GM23248 (cell line): ENCODE measurements around the gene MINK1. TPM values are rescaled to one million over a fixed set of nuclear protein-coding genes. Genes with fewer than 3 reads are reported as not detected.
A peak's percentile ranks its signal among the peaks of the same experiment; 100 is the strongest.
"Not testable (repeated sequence)": the region's sequence is repeated elsewhere in the genome, so short reads cannot be mapped to it uniquely, and the experiment has no call there.

Experiments
- DNase-seq: peaks from one replicate; pipeline ENCODE4 v3.0.0-alpha.2; 2015
- H2AFZ ChIP-seq: fragments of 200-600 bp; sonication (generic); 2 replicates; pipeline ENCODE4 v1.6.1; 2016; ENCODE audit warnings: antibody characterized with exemption
- H3F3A ChIP-seq: fragments of 200-600 bp; sonication (generic); 2 replicates; pipeline ENCODE4 v1.6.1; 2016; ENCODE audit warnings: mild to moderate bottlenecking, antibody characterized with exemption, mixed run types; ENCODE audit not compliant: insufficient read depth
- H3K27ac ChIP-seq: fragments of 200-600 bp; sonication (generic); 2 replicates; pipeline ENCODE4 v1.5.1; 2016; ENCODE audit warnings: mild to moderate bottlenecking
- H3K27me3 ChIP-seq: fragments of 200-600 bp; sonication (generic); replicated peaks from 2 replicates; pipeline ENCODE4 v1.6.1; 2016; ENCODE audit warnings: mild to moderate bottlenecking; ENCODE audit not compliant: insufficient read depth
- H3K36me3 ChIP-seq: fragments of 200-600 bp; sonication (generic); 2 replicates; pipeline ENCODE4 v1.6.1; 2016; ENCODE audit warnings: low read depth, mild to moderate bottlenecking
- H3K4me1 ChIP-seq: fragments of 200-600 bp; sonication (generic); 2 replicates; pipeline ENCODE4 v1.6.1; 2016; ENCODE audit warnings: mild to moderate bottlenecking; ENCODE audit not compliant: insufficient read depth
- H3K4me2 ChIP-seq: fragments of 200-600 bp; sonication (generic); one replicate; pipeline ENCODE4 v1.6.1; 2016; ENCODE audit warnings: mild to moderate bottlenecking; ENCODE audit not compliant: unreplicated experiment
- H3K4me3 ChIP-seq: fragments of 200-600 bp; sonication (generic); 2 replicates; pipeline ENCODE4 v1.5.1; 2016; ENCODE audit warnings: mild to moderate bottlenecking
- H3K79me2 ChIP-seq: fragments of 200-600 bp; sonication (generic); 2 replicates; pipeline ENCODE4 v1.6.1; 2016; ENCODE audit warnings: mild to moderate bottlenecking; ENCODE audit not compliant: insufficient read depth
- H3K9ac ChIP-seq: fragments of 200-600 bp; sonication (generic); 2 replicates; pipeline ENCODE4 v1.6.1; 2016; ENCODE audit warnings: mild to moderate bottlenecking
- H3K9me2 ChIP-seq: fragments of 200-600 bp; sonication (generic); 2 replicates; pipeline ENCODE4 v1.6.1; 2016; ENCODE audit warnings: mixed run types, mild to moderate bottlenecking, moderate library complexity; ENCODE audit not compliant: insufficient read depth
- H3K9me3 ChIP-seq: fragments of 200-600 bp; sonication (generic); one replicate; pipeline ENCODE4 v1.6.1; 2017; ENCODE audit warnings: low read depth
- H4K20me1 ChIP-seq: fragments of 200-600 bp; sonication (generic); 2 replicates; pipeline ENCODE4 v1.6.0; 2016; ENCODE audit not compliant: insufficient read depth
- EZH2 ChIP-seq: fragments of 200-600 bp; sonication (generic); IDR thresholded peaks from 2 replicates; pipeline ENCODE4 v1.6.1; 2018; ENCODE audit warnings: antibody characterized with exemption, mild to moderate bottlenecking; ENCODE audit not compliant: insufficient read depth, poor library complexity, severe bottlenecking
- EZH2phosphoT487 ChIP-seq: fragments of 200-600 bp; sonication (generic); IDR thresholded peaks from 2 replicates; pipeline ENCODE4 v1.6.1; 2018; ENCODE audit warnings: antibody characterized with exemption, moderate library complexity, mild to moderate bottlenecking, low read depth; ENCODE audit not compliant: insufficient read depth
- WGBS, 2 experiments: methylation state at CpG; one replicate each; pipeline ENCODE4 v1.1.6; 2015 to 2017; ENCODE audit warnings: low lambda C conversion rate in 2 of 2, low coverage in 1 of 2; ENCODE audit errors: missing lambda C conversion rate in 2 of 2; 5-methylcytosine and 5-hydroxymethylcytosine counted together
- in situ Hi-C: fragments of 300-500 bp; cut with MboI; formaldehyde crosslinking; loops from 2 replicates; pipeline ENCODE4 v1.15.0; 2020
- polyA plus RNA-seq: library from polyadenylated mRNA; unstranded; fragments of >200 nt; fragmentation: Nextera tagmentation; extraction: Ambion mirVana; gene quantifications from 2 replicates; pipeline ENCODE4 v1.2.1, GENCODE V29; 2016
- total RNA-seq: library from RNA; depleted of rRNA; stranded (reverse); fragments of >200 nt; shearing (Covaris generic); gene quantifications from 2 replicates; pipeline ENCODE4 v1.2.3, GENCODE V29; 2014

MINK1 gene
- total and polyA plus RNA-seq, 2 experiments from 2014 or later: 21.0 to 34.5 TPM

DNA sequence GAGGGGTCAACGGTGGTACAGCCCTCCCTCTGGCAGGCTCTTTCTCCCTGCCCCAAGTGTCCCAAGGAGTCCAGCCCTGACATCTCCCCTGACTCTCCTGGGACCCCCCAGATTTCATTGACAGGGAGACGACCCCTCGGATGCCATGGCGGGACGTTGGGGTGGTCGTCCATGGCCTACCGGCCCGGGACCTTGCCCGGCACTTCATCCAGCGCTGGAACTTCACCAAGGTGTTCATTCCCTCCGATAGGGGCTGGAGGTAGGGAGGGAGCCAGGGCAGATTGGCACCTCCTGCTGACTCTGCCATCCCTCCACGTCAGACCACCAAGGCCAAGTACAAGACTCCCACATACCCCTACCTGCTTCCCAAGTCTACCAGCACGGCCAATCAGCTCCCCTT is 16.3 kb upstream of the MINK1 start:
- no peaks in the 10 kb centered on the region for H3K27me3 ChIP-seq
- H3K79me2 ChIP-seq: no peaks in the 10 kb centered on the region
- no peaks in the 10 kb centered on the region for H3K9me3 ChIP-seq
- H3K9ac ChIP-seq: no peak overlapping the region
- DNase-seq: no peak
- H3K27ac ChIP-seq: no peak overlapping the region
- TF ChIP-seq EZH2 (no peak), EZH2phosphoT487 (no peak)
- in situ Hi-C loops: no loop called here
- no peaks in the 10 kb centered on the region for H3K4me1 ChIP-seq
- no peaks in the 10 kb centered on the region for H3K36me3 ChIP-seq
- H4K20me1 ChIP-seq: no peaks in the 10 kb centered on the region
- WGBS, 2 experiments: 91 to 93% methylated on average over 10 to 13 of the region's 13 CpGs
- H3K4me3 ChIP-seq: no peak overlapping the region
- no peaks in the 10 kb centered on the region for H3K9me2 ChIP-seq
- H2AFZ ChIP-seq: no peak overlapping the region
- H3F3A ChIP-seq: no peaks in the 10 kb centered on the region
- no peak overlapping the region for H3K4me2 ChIP-seq

DNA sequence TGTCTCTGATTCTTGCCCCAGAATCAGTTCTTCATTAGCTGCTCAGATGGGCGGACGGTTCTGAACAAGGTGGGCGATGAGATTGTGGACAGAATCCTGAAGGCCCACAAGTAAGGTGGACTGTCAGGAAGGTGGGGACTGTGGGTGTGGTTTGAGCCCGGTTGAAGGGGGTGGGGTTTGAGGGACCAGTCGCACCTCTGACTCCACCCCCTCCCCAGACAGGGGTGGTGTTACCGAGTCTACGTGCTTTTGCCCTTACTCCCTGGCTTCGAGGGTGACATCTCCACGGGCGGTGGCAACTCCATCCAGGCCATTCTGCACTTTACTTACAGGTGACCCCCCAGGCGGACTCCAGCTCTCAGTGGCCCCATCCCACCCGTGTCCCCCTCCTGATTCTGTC is 14.9 kb upstream of the MINK1 start:
- 71 to 74% methylated on average over 8 to 12 of the region's 12 CpGs for WGBS, 2 experiments
- in situ Hi-C loops: no loop called here

GRCh38 chr17:4822835-4823234 is 10.3 kb upstream of the MINK1 start:
- H3F3A ChIP-seq: no peaks in the 10 kb centered on the region
- H3K9ac ChIP-seq: no peak overlapping the region
- H3K9me2 ChIP-seq: no peaks in the 10 kb centered on the region
- no peak overlapping the region for H3K4me3 ChIP-seq
- no peaks in the 10 kb centered on the region for H3K36me3 ChIP-seq
- no peak overlapping the region for H2AFZ ChIP-seq
- no peaks in the 10 kb centered on the region for H4K20me1 ChIP-seq
- 81 to 90% methylated on average over 3 of the region's 3 CpGs for WGBS, 2 experiments
- no peaks in the 10 kb centered on the region for H3K79me2 ChIP-seq
- no peak overlapping the region for H3K27ac ChIP-seq
- in situ Hi-C loops: no loop called here
- no peak overlapping the region for H3K4me2 ChIP-seq
- DNase-seq: no peak
- no peaks in the 10 kb centered on the region for H3K4me1 ChIP-seq
- TF ChIP-seq EZH2phosphoT487 (no peak), EZH2 (no peak)
- no peaks in the 10 kb centered on the region for H3K9me3 ChIP-seq
- no peaks in the 10 kb centered on the region for H3K27me3 ChIP-seq

More for the DNA sequence above, 14.9 kb upstream of the MINK1 start:
- Histone ChIP-seq H3K27me3 (no peaks in the 10 kb centered on the region), H3K4me2 (no peak overlapping the region), H3K27ac (no peak overlapping the region), H3K4me1 (no peaks in the 10 kb centered on the region), H3K79me2 (no peaks in the 10 kb centered on the region), H3K9me3 (no peaks in the 10 kb centered on the region), H3K4me3 (no peak overlapping the region), H2AFZ (no peak overlapping the region), H3K9ac (no peak overlapping the region), H3K9me2 (no peaks in the 10 kb centered on the region), H3K36me3 (no peaks in the 10 kb centered on the region), H3F3A (no peaks in the 10 kb centered on the region), H4K20me1 (no peaks in the 10 kb centered on the region)
- no peak for DNase-seq
- no peak for TF ChIP-seq EZH2phosphoT487
- no peak for TF ChIP-seq EZH2

DNA sequence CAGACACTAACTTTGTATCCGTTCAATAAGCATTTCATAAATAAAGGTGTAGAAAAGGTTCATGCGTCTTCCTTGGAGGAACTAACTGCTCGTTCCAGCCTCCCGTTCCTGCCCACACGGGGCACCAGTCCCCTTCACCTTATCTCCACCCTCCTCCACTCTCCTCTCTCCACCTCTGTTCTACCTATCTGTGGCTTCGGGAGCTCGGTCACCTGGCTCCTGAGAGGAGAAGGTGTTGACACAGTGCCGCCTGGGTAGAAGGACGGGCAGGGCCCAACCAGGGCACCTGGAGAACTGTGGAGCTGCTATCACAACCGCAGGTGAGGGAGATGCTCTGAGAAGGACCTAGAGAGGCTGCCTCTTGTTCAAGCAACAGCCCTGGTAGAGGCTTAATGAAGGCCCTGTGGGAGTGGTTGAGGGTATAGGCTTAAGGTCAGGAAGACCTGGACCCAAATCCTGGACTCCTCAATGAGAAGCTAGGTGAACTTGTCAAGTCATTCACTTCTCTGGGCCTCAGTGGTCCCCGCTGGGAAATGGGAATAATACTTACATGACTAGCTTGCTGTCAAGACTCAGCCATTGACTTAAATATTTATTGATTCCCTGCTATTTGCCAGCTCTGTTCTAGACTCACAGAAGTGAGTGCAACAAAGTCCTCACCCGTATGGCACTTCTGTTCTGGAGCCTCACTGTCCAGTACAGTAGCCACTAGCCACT is 9.6 kb upstream of the MINK1 start:
- no peaks in the 10 kb centered on the region for H3K9me3 ChIP-seq
- H4K20me1 ChIP-seq: no peaks in the 10 kb centered on the region
- no peaks in the 10 kb centered on the region for H3F3A ChIP-seq
- H3K27me3 ChIP-seq: no peaks in the 10 kb centered on the region
- no peak for DNase-seq
- H3K4me3 ChIP-seq: no peak overlapping the region
- no peak overlapping the region for H3K27ac ChIP-seq
- TF ChIP-seq EZH2: no peak
- H3K9ac ChIP-seq: no peak overlapping the region
- H2AFZ ChIP-seq: no peak overlapping the region
- in situ Hi-C loops: no loop called here
- no peaks in the 10 kb centered on the region for H3K79me2 ChIP-seq
- H3K4me1 ChIP-seq: no peaks in the 10 kb centered on the region
- no peaks in the 10 kb centered on the region for H3K36me3 ChIP-seq
- no peak overlapping the region for H3K4me2 ChIP-seq
- no peaks in the 10 kb centered on the region for H3K9me2 ChIP-seq
- 86 to 87% methylated on average over 12 of the region's 12 CpGs for WGBS, 2 experiments

GRCh38 chr17:4827399-4827798 is 5.7 kb upstream of the MINK1 start:
- no peaks in the 10 kb centered on the region for H3K9me2 ChIP-seq
- 76 to 80% methylated on average over 8 of the region's 8 CpGs for WGBS, 2 experiments
- no peaks in the 10 kb centered on the region for H3K4me1 ChIP-seq
- H3K9ac ChIP-seq: no peak overlapping the region
- no peaks in the 10 kb centered on the region for H3F3A ChIP-seq
- H3K27me3 ChIP-seq: no peaks in the 10 kb centered on the region
- H3K4me3 ChIP-seq: no peak overlapping the region
- H3K36me3 ChIP-seq: no peaks in the 10 kb centered on the region
- TF ChIP-seq EZH2: no peak
- no peak overlapping the region for H2AFZ ChIP-seq
- H3K27ac ChIP-seq: no peak overlapping the region
- no peaks in the 10 kb centered on the region for H3K79me2 ChIP-seq
- no peaks in the 10 kb centered on the region for H4K20me1 ChIP-seq
- no peaks in the 10 kb centered on the region for H3K9me3 ChIP-seq
- H3K4me2 ChIP-seq: no peak overlapping the region
- in situ Hi-C loops: no loop called here
- no peak for DNase-seq

- in situ Hi-C loops, H3K27me3 ChIP-seq, H3K36me3 ChIP-seq, H3K9me2 ChIP-seq, H3K4me1 ChIP-seq, H3K9me3 ChIP-seq, DNase-seq, H3F3A ChIP-seq: not testable (repeated sequence)
- H3K9ac ChIP-seq: peak overlapping the region; percentile 81
- H2AFZ ChIP-seq: peak overlapping the region; percentile 67
- H3K79me2 ChIP-seq: peaks cover 46% of the 10 kb centered on the region
- peaks cover 11% of the 10 kb centered on the region for H4K20me1 ChIP-seq
- peak overlapping the region; percentile 78 for H3K4me3 ChIP-seq
- 0 to 2% methylated on average over 9 to 11 of the region's 17 CpGs for WGBS, 2 experiments
- peak overlapping the region; percentile 51 for H3K27ac ChIP-seq
- H3K4me2 ChIP-seq: peak overlapping the region; percentile 66
These were observed 337 bp upstream of the MINK1 start for GRCh38 chr17:4832829-4833177.
